T-helper 9 cell (primary cell): ENCODE measurements around the gene ALAS1.

ENCODE experiments used
- DNase-seq: peaks from one replicate; pipeline ENCODE4 v3.0.0-alpha.2; 2020

The ALAS1 gene

DNA sequence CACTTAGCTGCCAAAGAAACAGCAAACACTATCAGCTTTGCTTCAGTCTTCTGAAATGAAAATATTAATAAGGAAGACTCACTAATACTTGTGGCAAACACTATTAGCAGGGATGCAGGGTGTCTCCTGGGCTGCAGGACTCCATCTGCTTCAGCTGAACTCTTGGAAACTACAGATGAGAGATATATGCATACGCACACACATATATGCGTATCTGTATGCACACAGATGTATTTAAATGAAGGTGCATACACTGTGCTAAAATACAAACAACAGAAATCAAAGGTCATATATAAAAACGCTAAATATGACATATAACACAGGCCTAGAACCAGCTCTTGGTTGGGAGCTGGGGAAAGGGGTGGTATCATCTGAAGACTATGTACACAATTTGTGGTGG lies 58.2 kb downstream of the ALAS1 start:
- DNase-seq = no peak

DNA sequence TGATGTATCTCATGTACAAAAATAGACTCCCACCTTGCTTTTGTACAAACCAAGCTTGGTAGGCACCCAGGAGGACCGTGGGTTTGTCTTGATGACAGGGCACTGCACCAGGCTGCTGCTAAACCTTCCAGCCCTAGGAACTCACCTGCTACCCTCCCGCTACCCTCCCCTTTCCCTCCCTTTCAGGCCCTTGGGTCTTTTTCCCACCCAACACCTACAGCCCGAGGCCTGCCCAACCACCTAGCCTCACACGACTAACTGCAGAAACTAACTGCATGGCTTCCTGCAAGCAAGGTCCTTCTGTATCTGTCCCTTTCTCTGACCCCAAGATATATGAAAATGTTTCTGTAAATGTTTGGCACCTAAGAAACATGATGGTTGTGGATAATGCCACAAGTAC lies 58.7 kb downstream of the ALAS1 start:
- DNase-seq = no peak

DNA sequence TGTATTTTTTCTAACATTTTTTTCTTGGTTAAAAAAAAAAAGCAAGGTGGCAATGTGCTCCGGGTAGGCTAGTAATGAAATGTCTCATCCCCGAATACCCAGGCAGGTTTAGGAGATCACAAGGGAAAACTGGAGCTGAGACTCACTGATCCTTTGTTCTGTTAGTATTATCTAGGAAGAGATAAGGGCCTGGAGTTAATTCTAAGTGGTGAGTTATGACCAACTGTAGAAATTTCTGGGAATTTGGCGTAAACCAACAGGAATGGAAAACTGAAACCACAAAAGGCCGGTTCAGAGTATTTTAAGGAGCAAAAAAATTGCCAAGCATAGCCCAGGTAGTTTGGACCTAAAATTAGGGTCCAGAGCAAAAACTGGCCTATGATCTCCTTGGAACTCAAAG lies 60.0 kb downstream of the ALAS1 start:
- DNase-seq = no peak

DNA sequence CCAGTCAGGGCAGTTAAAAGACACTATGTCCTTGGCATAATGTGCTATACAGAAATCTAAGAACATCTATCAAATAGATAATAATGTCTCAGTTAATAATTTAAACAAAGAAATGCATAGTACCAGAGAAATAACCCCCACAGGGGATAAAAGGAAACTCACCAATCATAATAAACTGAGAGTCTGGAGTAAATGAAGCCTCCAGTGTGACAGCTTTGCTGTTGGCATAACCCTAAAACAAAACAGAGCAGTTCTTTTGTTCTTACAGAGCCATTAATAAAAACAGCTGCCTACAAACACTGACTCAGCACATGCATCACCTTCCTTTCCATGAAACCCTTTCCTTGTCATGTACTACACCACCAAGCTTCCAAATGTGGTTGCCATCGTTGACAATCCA lies 61.1 kb downstream of the ALAS1 start:
- no peak for DNase-seq

DNA sequence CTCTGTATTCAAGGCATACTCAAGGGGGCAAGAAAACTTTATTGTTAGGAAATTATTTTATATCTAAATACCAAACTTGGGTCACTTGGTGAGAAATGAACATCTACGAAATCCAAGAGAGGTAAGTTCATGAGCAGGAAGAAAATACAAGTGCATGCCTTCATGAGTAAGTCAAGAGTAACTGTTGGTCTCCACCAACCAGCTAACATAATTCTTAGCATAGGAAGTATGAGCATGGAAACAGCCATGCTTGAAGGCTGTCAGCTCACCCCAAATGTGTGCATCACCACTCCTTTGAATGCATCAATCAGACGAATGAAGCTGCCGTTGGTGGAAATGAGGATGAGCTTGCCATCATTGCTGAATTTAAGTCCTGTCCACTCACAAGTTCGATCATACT lies 61.5 kb downstream of the ALAS1 start:
- DNase-seq = no peak

DNA sequence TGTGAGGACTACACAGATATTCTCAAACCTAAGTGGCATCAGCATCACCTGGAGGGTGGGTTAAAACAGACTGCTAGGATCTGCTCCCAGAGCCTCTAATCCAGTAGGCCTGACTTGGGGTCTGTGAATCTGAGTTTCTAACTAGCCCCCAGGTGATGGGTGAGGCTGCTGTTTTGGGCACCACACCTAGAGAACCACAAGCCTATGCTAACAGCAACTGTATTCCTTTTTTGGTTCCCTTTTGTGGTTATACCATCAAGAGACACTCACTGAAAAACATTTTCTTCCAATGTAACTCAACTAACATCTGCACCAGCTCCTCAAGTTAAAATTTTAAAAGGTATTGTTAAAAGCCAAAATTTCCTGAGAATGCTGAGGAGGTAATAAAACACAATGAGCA lies 64.5 kb downstream of the ALAS1 start:
- no peak for DNase-seq
